Dermis blood vessel endothelial cell (primary cell): ENCODE data around the gene CHKA. TPM values are rescaled to one million over a fixed set of nuclear protein-coding genes. Genes with fewer than 3 reads are reported as not detected.

Experiments used
- total RNA-seq: library from RNA; depleted of rRNA; stranded (reverse); fragments of >200 nt; gene quantifications from 2 replicates; pipeline ENCODE4 v1.2.3, GENCODE V29; 2014

CHKA gene
- total RNA-seq, 1 donor from 2014 or later = 32.8 TPM

Other genes with a start within 250 kb of the CHKA start
- gene UNC93B1, start 117.3 kb downstream of the CHKA start, total RNA-seq = 21.1 and 23.3 TPM in 2 replicates
- gene ALDH3B1, start 111.1 kb downstream of the CHKA start, total RNA-seq = 0.65 and 0.68 TPM in 2 replicates
- gene NDUFS8, start 90.7 kb downstream of the CHKA start, total RNA-seq = 104 and 109 TPM in 2 replicates
- gene TCIRG1, start 82.4 kb downstream of the CHKA start, total RNA-seq = 81.3 and 110 TPM in 2 replicates
- 39.0 and 41.0 TPM in 2 replicates for gene KMT5B, start 91.9 kb upstream of the CHKA start, total RNA-seq
- gene C11orf24, start 150.6 kb upstream of the CHKA start, total RNA-seq = 3.9 and 10.0 TPM in 2 replicates
- 87.3 and 169 TPM in 2 replicates for gene LRP5, start 191.2 kb upstream of the CHKA start, total RNA-seq